ENCODE results near the gene CEP170.

The CEP170 gene

DNA sequence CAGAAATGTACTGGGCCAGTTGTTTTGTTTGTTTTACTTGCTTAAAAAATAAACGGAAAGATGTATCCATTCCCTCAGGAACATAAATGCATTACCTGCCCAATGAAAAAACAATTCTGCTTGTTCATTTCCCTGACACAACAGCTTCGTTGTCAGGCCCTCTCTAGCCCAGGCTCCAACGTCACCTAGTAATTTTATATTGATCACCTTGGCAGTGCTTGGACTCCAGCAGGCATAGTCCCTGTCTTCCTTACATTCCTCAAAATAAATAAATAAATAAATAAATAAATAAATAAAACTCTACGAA, 1.2 kb downstream of the CEP170 start:
- TF ChIP-seq, protein P1, sequence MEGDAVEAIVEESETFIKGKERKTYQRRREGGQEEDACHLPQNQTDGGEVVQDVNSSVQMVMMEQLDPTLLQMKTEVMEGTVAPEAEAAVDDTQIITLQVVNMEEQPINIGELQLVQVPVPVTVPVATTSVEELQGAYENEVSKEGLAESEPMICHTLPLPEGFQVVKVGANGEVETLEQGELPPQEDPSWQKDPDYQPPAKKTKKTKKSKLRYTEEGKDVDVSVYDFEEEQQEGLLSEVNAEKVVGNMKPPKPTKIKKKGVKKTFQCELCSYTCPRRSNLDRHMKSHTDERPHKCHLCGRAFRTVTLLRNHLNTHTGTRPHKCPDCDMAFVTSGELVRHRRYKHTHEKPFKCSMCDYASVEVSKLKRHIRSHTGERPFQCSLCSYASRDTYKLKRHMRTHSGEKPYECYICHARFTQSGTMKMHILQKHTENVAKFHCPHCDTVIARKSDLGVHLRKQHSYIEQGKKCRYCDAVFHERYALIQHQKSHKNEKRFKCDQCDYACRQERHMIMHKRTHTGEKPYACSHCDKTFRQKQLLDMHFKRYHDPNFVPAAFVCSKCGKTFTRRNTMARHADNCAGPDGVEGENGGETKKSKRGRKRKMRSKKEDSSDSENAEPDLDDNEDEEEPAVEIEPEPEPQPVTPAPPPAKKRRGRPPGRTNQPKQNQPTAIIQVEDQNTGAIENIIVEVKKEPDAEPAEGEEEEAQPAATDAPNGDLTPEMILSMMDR (IDR thresholded peaks at IDR 0.05; ENCODE audit: insufficient read depth, low read depth, low read length, missing control alignments), result no peak
- DNase-seq (ENCODE audit: low read depth), result no peak
- H3K4me3 ChIP-seq (ENCODE audit: low read depth, low read length), result peak overlapping the region; percentile 88

DNA sequence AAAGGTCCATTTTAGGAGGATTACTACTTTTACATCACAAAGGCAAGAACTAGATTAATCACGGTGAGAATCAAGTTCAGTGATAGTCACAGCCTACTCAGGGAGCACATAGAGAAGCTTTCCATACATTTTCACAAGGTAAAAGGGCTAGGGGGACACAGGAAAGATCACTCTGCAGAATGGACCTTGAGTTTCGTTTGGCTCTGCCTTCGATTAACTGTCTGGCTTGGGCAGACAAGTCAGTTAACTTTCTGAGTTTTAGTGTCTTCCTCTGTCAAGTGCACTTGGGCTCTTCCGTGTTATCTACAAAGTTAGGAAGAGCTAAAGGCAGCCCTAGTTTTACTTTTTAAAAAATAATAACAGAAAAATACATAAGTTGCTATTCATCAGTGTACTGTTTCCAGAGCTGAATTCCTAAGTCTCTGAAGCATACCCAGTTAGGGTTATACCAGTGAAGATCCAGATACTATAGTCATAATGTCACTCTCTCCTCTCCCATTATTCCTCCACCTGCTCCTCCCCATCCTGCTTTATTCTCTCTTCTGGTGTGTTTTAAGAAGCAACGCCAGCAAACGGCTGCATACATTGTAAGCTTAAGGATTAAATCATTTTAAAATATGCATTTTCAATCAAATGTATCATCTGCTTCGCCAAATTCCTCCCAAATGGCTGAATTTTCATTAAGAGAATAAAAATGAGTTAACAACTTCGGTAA, 1.7 kb downstream of the CEP170 start:
- DNase-seq (ENCODE audit: low read depth), result peak; percentile 37
- H3K4me3 ChIP-seq (ENCODE audit: low read depth, low read length), result peak overlapping the region; percentile 88
- TF ChIP-seq, protein P1 (IDR thresholded peaks at IDR 0.05; ENCODE audit: insufficient read depth, low read depth, low read length, missing control alignments), result no peak

DNA sequence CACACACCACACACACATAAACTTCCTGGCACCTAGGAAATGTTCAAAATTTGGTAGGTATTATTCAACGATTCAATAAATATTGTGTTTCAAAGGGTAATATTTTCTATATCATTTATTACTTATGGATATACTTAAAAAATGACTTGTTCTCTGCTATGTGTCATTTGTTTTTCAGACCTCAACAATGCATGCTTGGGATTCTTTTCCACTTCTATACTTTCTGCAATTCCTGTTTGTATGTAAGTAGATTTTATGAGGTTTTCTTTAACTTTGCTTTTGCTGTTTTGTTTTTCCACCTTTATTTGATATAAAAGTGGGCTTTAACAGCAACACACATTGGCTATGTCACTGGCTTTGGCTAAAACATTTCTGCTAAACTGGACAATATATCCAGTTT, 3.5 kb downstream of the CEP170 start:
- DNase-seq (ENCODE audit: low read depth), result no peak
- H3K4me3 ChIP-seq (ENCODE audit: low read depth, low read length), result no peak overlapping the region
- TF ChIP-seq, protein P1 (IDR thresholded peaks at IDR 0.05; ENCODE audit: insufficient read depth, low read depth, low read length, missing control alignments), result no peak

DNA sequence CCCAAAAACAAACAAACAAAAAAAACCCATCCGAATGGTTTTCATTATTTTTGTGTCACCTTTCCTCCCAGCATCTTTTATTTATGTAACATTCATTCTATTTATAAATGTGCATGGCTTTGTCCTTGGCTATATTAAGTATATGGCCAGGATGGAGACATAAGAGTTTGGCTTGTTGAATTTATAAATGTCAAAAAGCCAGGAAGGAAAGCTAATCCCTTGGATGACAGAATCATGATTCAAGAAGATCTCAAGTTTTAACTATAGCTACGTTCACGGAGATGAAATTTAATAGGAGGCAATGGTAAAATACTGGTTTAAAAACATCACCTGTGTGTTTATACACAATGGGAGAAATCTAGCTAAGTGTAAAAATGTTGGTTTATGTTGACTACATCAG, 5.0 kb downstream of the CEP170 start:
- H3K4me3 ChIP-seq (ENCODE audit: low read depth, low read length), result no peak overlapping the region
- TF ChIP-seq, protein P1 (IDR thresholded peaks at IDR 0.05; ENCODE audit: insufficient read depth, low read depth, low read length, missing control alignments), result no peak
- DNase-seq (ENCODE audit: low read depth), result no peak

DNA sequence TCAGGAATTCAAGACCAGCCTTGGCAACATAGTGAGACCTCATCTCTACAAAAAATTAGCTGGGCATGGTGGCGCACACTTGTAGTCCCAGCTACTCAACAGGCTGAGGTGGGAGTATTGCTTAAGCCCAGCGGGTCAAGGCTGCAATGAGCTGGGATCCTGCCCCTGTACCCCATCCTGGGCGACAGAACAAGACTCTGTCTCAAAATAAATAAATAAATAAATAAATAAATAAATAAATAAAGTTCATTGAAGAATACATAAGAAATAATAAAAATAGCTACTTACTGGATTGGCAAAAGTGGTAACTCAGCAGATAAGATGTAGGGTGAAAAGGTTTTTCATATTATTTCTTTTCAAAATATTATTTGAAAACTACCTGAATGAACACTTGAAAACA, 5.9 kb downstream of the CEP170 start:
- no peak for DNase-seq (ENCODE audit: low read depth)
- TF ChIP-seq, protein P1 (IDR thresholded peaks at IDR 0.05; ENCODE audit: insufficient read depth, low read depth, low read length, missing control alignments), result no peak
- no peak overlapping the region for H3K4me3 ChIP-seq (ENCODE audit: low read depth, low read length)

DNA sequence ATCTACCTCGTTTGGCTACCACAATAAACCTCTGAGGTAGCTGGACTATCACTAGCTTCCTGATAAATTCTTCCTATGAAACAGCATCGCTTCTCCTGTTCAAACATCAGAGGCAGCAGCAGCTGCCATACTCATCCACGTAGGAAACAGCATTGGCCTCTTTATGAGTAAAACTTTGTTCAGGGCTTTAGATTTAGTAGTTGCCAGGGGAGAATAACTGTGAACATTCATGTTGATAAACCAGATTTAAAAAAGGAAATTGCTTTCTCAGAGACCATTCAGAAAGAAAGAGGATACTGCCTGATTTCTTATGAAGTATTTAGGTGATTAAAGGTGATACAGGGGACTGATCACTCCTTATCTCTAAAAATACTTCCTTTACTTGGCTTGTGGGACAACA, 7.2 kb downstream of the CEP170 start:
- no peak overlapping the region for H3K4me3 ChIP-seq (ENCODE audit: low read depth, low read length)
- TF ChIP-seq, protein P1 (IDR thresholded peaks at IDR 0.05; ENCODE audit: insufficient read depth, low read depth, low read length, missing control alignments), result no peak
- no peak for DNase-seq (ENCODE audit: low read depth)

DNA sequence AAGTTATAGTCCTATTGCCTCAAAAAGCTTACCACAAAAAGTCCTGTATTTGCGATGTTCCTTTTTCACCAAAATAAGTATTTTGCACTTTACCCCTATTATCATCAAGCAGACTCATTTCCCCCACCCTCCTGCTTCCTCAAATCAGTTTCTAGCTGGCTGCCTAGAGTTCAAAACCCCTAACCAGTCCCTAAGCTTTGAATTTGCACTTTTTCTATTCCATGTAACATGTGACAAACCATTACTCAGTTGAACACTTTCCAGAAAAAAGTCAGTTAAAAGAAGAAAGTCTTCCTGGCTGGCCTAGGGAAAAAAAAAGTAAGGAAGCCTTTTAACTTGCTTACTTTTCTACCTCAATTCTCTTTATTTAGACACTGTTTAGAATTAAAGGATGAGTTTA, 8.2 kb downstream of the CEP170 start:
- no peak overlapping the region for H3K4me3 ChIP-seq (ENCODE audit: low read depth, low read length)
- DNase-seq (ENCODE audit: low read depth), result peak; percentile 51
- TF ChIP-seq, protein P1 (IDR thresholded peaks at IDR 0.05; ENCODE audit: insufficient read depth, low read depth, low read length, missing control alignments), result no peak

Measured in GM12865 (cell line).